ENCODE results near the gene ZNF787.
A peak's percentile ranks its signal among the peaks of the same experiment; 100 is the strongest.
"Not testable (repeated sequence)": the region's sequence is repeated elsewhere in the genome, so short reads cannot be mapped to it uniquely, and the experiment has no call there.

ZNF787 gene

DNA sequence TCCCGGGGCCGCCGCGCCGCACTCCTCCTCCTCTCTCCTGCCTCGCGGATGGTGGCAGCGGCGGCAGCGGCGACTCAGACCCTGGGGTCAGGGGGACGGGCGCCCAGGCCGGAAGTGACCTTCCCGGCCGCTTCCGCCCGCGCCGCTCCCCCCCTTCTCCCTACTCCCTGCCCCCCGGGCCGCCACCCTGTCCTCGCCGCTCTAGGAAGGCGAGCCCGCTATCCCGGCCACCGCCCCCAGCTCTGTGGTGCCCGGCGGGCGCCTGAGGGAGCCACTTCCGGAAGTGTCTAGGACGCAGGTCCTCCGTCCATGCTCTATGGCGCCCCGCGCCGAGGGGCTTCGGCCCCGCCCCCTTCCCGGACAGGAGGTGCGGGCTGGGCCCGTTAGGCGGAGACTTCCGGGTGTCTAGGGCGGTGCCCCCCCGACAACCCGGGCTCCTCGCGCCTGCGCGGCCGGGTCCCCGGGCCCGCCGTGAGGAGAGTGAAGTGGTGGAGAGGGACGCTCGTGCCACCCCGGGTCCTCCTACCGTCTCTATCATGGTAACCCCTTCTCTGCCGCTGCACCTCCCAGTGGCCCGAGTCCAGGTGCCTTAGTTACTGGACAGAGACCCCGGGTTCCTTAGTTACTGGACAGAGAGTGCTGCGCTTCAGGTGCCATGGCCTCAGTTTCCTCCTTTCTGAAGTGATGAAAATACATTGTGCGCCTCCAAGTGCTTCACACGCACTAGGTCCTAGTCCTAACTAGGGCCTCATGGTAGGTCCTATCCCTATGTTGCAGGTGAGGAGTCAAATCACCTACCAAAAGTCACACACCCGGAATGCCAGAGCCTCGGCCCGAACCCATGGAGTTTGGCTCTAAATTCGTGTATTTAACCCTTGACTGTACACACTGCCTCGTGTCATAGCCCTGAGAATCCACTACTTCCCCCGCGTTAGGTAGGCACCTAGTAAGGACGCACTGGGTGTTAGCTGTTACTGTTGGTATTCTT lies at the start of gene ZNF787:
Gene ZNF787 (minus strand): TSS at position 116 of the 988 bp plus-strand sequence. CDS start 18,078 bp downstream, outside the sequence.
- peak; percentile 98 for DNase-seq (ENCODE audit: low read depth)

DNA sequence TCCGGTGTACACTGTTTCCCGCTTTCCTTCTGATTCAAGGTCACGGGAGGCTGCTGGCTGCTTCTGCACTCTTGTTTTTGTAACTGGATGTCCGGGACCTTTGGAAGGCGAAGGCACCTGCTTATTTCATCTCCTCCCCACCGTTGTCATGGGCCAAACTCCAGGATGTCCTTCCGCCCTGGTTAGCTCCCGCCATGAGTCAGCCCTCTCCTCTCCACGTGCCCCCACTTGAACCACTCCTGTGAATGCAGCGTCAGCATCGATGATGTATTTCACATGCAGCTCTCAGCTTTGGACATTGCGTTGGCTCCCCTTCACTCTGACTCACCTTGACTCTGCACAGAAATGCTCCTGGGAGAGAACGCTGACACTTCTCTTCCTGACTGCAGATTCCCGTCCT lies 49.2 kb upstream of the ZNF787 start:
- no peak for DNase-seq (ENCODE audit: low read depth)

DNA sequence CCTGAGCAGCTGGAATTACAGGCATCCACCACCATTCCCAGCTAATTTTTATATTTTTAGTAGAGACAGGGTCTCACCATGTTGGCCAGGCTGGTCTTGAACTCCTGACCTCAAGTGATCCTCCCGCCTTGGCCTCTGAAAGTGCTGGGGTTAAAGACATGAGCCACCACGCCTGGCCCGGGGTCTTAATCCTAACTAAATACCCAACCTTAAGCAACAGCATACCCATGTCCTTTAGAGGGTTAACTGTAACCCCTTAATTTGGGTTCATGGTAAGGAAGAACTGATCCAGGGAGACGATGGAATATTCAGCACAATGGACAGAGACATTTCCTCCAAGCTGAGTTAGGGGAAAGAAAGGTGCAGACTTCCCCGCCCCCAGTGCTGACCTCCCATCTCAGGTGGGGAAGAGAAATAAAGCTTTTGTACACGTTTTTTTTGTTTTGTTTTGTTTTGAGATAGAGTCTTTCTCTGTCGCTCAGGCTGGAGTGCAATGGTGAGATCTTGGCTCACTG lies 46.0 kb upstream of the ZNF787 start:
- DNase-seq (ENCODE audit: low read depth): no peak

DNA sequence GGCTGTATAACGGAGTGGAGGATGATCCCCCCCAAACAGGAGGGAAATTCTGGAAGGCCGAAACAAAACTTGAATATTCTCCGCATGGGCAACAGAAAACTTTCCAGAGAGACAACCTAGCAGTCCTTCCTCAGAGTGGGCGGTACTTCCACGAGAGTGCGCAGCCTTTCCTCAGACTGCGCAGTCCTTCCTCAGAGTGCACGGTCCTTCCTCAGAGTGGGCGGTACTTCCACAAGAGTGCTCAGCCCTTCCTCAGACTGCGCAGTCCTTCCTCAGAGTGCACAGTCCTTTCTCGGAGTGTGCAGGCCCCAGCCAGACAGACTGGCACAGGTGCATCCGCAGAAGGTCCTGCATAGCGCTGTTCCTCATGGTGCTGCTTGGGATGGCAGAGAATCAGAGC lies 42.0 kb upstream of the ZNF787 start:
- DNase-seq (ENCODE audit: low read depth): no peak

DNA sequence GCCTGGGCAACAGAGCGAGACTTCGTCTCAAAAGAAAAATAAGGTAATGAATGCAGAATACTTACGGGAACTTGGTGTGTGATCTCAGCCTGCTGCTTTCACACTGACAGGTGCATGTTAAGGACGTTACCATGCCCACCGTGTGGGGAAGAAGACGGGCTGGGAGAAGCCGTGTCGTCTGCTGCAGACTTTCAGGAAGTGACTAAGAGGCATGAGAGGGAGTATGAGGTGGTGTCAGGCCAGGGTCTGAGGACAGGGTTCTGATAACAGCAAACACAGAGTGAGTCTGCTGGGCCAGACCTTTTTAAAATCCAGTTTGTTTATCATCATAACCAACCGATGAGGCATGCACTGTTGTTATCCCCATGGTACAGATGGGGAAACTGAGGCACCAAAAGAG lies 41.2 kb upstream of the ZNF787 start:
- DNase-seq (ENCODE audit: low read depth): no peak

DNA sequence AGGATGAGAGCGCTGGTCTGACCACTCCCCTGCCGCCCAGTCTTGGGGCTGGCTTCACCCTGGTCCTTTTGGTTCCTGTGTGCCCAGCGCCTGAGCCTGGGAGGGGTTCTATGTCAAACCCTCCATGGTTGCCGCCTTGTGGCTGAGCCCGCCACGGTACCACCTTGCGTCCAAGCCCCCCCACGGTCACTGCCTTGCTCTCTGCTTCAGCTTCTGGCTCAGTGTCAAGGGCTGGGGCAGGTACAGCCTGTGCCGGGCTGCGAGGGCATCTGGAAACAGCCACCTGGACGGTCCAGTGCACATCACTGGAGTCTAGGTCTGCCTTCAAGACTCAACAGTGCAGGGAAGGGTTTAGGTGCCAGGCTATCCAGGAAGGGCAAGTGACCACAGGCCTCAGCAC lies 40.4 kb upstream of the ZNF787 start:
- no peak for DNase-seq (ENCODE audit: low read depth)

DNA sequence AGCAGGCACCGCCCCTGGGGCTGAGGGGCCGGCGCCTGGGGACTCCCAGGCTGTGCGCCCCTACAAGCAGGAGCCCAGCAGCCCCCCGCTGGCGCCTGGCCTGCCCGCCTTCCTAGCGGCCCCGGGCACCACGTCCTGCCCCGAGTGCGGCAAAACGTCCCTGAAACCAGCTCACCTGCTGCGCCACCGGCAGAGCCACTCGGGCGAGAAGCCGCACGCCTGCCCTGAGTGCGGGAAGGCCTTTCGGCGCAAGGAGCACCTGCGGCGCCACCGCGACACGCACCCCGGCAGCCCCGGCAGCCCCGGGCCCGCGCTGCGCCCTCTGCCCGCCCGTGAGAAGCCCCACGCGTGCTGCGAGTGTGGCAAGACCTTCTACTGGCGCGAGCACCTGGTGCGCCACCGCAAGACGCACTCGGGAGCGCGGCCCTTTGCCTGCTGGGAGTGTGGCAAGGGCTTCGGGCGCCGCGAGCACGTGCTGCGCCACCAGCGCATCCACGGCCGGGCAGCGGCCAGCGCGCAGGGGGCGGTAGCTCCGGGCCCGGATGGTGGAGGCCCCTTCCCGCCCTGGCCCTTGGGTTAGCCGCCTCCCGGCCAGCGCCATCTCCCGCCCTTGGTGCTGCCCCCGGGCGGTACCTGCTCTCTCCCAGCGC lies 38.7 kb upstream of the ZNF787 start:
- DNase-seq (ENCODE audit: low read depth): no peak

DNA sequence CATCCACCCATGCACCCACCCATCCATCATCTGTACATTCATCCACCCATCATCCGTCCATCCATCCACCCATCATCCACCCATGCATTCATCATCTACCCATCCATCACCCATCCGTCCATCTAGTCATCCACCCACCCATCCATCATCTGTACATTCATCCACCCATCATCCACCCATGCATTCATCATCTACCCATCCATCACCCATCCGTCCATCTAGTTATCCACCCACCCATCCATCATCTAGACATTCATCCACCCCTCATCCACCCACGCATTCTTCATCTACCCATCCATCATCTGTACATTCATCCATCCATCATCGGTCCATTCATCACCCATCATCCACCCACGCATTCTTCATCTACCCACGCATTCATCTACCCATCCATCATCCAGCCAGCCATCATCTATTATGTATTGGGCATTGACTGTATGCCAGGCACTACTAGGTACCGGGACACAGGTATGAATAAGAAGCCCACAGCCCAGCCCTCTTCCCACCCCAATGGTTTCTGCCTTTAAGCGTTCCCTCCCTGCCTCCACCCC lies 38.0 kb upstream of the ZNF787 start:
- DNase-seq (ENCODE audit: low read depth): no peak

DNA sequence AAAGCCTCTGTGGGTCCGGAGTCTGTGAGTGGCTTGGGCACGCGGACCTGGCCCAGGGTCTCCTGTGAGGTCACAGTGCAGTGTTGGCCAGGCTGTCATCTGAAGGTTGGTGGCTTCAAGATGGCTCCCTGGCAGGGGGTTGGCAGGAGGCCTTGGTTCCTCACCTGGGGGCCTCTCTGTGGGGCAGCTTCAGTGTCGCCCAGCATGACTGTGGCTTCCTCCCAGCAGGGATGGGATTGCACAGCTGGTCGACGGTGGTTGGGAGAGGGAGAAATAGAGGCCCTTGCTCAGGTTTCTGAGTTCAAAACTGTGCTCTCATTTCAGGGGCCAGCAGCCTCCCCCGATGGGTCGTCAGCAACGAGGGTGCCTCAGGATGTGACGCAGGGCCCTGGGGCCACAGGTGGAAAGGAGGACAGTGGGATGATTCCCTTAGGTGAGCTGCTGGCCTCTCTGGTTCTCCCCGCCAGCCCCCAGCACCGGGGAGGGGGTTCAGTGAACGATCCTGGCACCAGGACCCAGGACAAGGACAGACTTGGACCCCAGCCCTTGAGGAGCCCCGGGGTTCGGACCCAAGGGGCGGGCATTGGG lies 37.2 kb upstream of the ZNF787 start:
- no peak for DNase-seq (ENCODE audit: low read depth)

DNA sequence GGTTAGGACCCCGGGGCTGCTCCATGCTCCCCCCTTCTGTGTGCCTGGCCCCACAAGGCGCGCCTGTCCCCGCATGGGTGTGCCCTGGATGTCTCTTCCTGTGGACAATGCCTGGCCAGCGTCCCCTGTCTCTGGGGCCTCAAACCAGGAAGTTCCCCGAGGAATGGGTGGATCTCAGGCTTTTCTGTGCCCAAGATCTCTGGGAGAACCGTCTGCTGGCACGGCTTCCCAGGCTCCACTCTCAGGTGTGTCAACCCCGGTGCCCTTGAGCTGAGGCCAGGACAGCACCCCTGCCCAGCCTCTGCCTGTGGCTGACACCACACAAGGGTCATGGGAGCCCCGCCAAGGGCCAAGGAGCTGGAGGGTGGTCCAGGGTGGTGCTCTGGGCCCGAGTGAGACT lies 35.7 kb upstream of the ZNF787 start:
- no peak for DNase-seq (ENCODE audit: low read depth)

DNA sequence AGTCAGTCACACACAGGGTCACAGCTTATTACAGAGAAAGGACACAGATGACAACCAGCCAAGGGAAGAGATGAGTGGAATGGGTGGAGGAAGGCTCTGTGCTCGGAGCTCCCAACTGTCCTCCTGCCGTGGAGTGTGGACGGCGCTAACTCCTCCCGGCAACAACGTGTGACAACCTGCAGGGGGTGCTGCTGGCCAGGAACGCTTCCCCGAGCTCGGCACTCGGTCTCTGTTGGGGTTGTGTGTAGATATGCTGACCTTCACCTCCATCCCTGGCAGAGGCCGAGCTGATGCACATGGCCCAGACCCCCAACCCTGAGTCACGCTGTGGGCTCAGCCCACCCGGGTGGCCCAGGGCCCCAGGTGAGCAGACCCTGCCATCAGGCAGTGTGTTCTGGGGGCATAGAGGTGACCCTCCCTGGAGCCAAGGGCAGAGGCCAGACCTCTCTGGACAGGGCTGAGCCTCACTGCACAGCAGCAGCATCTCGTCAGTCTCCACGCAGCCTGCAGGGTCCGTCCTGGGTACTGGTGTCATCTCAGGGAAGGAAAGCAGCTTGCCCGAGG lies 34.1 kb upstream of the ZNF787 start:
- no peak for DNase-seq (ENCODE audit: low read depth)

DNA sequence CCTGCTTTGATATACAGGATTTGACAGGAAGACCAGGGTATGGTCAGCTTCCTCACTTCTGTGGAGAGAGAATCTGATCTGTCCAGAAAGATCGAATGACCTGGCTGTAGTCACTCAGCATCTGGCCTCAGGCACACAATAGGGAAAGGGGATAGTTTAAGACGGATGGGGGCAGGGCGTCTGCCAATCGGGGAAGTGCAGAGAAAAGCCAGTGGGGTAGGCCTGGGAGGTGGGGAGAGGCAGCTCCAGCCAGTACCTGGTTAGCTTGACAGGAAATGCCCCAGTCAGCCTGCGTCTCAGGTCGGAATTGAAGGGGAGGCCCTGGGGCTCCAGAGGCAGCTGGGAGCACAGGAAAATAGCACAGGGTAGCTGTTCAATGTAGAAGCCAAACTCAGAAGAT lies 32.4 kb upstream of the ZNF787 start:
- no peak for DNase-seq (ENCODE audit: low read depth)

DNA sequence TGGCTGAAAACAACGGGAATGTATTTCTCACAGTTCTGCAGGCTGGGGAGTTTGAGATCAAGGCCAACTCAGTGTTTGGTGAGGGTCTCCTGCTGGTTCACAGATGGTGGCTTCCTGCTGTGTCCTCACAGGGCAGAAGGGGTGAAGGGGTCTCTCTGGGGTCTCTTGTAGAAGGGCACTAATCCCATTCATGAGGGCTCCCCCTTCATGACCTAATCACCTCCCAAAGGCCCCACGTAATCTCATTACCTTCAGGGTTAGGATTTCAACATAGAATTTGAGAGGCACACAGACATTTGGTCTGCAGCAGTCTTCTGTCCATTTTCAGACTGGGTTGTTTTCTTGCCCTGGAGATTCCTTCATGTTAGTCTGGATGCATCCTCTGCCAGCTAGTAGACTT lies 31.5 kb upstream of the ZNF787 start:
- DNase-seq (ENCODE audit: low read depth): no peak

DNA sequence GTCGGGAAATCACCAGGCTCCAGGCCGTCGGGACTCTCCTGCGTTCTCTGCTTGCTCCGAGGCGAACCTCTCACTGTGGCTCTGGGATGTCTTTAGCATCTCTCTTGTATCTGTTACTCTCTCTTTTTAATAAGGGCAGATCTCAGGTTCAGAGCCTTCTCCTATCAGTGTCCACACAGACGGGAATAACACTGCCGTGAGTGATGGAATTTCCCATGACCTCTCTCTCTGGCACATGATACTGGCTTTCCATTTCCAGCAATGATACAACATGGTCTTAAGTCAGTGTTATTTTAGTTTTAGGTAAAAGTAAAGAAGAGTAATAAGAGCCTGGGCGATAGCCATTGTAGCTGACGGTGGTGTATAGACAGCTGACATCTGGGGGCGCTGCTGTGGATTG lies 29.3 kb upstream of the ZNF787 start:
- no peak for DNase-seq (ENCODE audit: low read depth)

DNA sequence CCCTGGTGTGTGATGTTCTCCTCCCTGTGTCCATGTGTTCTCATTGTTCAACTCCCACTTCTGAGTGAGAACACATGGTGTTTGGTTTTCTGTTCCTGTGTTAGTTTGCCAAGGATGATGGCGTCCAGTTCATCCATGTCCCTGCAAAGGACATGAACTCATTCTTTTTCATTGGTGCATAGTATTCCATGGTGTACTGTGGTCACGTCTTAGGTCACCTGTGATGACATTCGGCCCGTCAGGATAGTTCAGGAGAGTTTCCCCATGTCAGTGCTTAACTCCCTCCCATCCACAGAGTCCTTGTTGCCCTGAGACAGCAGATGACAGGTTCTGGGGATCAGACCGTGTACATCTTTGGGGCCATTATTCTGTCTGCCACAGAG lies 28.6 kb upstream of the ZNF787 start:
- no peak for DNase-seq (ENCODE audit: low read depth)

DNA sequence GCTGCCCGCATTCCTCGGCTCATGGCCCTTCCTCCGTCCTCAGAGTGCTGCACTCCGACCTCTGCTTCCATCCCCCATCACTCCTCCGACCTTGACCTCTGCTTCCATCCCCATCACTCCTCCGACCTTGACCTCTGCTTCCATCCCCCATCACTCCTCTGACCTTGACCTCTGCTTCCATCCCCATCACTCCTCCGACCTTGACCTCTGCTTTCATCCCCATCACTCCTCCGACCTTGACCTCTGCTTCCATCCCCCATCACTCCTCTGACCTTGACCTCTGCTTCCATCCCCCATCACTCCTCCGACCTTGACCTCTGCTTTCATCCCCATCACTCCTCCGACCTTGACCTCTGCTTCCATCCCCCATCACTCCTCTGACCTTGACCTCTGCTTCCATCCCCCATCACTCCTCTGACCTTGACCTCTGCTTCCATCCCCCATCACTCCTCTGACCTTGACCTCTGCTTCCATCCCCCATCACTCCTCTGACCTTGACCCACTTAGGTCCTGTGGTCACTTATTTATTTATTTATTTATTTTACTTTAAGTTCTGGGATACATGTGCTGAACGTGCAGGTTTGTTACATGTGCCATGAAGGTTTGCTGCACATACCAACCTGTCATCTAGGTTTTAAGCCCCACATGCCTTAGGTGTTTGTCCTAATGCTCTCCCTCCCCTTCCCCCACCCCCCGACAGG lies 28.0 kb upstream of the ZNF787 start:
- not testable (repeated sequence) for DNase-seq (ENCODE audit: low read depth)

DNA sequence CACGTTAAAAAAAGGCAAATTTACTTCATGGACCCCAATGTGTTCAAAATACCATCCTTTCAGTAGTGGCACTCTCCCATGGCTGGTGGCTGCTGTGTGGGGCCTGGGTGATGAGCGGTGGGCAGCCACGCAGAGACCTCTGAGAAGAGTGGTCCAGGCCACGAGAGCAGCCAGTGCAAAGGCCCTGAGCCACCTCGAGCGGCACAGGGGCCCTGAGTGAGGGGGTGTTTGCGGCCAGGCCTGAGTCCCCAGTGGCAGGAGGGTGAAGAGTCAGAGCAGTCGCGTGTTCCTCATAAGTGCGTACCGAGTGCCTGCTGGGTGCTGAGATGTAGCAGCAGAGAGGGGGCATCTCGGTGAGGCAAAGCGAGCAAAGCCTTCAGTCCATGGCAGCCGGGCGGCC lies 27.0 kb upstream of the ZNF787 start:
- no peak for DNase-seq (ENCODE audit: low read depth)

DNA sequence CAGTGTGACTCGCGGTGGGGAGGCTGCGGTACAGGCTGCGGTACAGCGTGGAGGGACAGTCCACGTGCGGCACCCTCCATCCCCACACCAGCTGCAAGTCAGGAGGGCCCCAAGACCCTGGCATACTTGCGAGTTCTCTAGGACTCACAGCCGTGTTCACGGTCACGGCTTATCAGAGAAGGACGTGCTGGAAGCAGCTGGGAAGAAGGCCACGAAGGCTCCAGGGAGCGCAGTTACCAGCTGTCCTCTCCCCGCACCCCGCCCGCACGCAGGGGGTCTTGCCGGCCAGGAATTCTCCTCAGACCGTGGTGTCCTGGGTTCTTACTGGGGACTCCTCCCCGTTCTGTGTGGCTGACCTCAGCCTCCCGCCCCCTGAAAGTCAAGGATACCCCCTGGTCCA lies 26.2 kb upstream of the ZNF787 start:
- DNase-seq (ENCODE audit: low read depth): no peak

DNA sequence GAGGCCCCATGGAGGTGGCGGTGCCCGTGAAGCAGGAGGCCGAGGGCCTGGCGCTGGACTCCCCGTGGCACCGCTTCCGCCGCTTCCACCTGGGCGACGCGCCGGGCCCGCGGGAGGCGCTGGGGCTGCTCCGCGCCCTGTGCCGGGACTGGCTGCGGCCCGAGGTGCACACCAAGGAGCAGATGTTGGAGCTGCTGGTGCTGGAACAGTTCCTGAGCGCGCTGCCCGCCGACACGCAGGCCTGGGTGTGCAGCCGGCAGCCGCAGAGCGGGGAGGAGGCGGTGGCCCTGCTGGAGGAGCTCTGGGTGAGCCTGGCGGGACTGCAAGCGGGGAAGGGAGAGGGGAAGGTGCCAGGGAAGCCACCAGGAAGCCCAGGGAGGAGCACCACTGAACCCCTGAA lies 25.8 kb upstream of the ZNF787 start:
- no peak for DNase-seq (ENCODE audit: low read depth)

DNA sequence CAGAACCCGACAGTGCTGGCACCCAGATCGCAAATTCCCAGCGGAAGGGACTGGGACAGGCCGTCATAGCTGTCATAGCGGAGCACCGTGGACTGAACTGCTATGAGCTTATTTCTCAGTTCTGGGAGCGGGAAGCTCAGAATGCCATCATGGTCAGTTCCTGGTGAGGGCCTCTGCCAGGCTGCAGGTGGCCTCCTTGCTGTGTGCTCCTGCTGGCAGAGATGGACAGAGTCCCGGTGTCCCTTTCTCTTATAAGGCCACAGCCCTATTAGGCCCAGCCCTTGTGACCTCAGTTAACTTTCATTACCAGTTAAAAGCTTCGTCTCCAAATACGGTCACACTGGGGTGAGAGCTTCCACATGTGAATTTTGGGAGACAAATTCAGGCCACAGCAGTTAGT lies 24.6 kb upstream of the ZNF787 start:
- DNase-seq (ENCODE audit: low read depth): no peak

DNA sequence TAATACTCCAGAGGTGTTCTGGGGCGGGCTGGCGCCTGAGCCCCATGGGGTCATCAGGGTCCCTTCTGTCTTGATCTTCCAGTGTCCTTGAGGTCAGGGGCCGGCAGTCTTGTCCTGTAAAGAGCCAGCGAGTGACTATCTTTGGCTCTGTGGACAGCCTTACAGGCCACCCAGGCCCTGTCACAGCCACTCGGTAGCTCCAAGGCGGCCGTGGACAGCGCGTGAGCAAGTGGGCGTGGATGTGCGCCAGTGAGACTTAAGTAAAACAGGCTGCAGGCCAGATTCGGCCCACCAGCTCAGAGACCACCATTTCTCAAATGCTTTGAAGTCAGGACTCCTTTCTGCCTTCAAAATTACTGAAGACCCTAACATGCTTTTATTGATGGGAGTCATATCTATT lies 23.7 kb upstream of the ZNF787 start:
- DNase-seq (ENCODE audit: low read depth): no peak

DNA sequence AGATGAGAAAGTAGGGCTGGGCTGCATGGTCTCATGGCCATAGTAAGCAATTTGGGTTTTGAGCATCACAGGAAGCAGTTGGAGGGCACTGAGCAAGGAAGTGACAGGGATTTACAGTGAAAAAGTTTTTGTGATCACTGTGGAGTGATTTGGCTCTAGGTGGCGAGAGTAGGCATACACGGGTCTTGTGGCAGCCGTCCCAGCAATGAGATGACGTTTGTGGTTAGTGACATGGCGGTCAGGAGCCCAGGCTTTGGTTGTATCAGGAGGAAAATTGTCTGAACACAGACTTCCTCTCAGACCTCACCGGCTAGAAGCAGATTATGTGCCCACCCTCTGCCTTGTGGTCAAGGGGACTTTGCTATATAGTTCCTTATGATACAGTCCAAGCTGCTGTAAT lies 23.3 kb upstream of the ZNF787 start:
- no peak for DNase-seq (ENCODE audit: low read depth)

Measured in fibroblast of gingiva (primary cell).